GM12874 (cell line): Measurements from ENCODE around the gene MYL10.

Experiments
- CTCF ChIP-seq: IDR thresholded peaks from 2 replicates; pipeline ENCODE4 v1.5.1; 2011; ENCODE audit warnings: low read depth, mild to moderate bottlenecking, control low read depth, low read length, moderate library complexity; ENCODE audit not compliant: insufficient read depth

Gene MYL10

GRCh38 chr7:101586078-101586905, 42.8 kb downstream of the MYL10 start:
- no peak for TF ChIP-seq CTCF

- TF ChIP-seq CTCF: no peak
Measured at GRCh38 chr7:101582971-101583370, 46.1 kb downstream of the MYL10 start.

- no peak for TF ChIP-seq CTCF
Measured at GRCh38 chr7:101581891-101582290, 47.2 kb downstream of the MYL10 start.

GRCh38 chr7:101580596-101580995, 48.5 kb downstream of the MYL10 start:
- no peak for TF ChIP-seq CTCF

- no peak for TF ChIP-seq CTCF
Measured at GRCh38 chr7:101578552-101578951, 50.5 kb downstream of the MYL10 start.

GRCh38 chr7:101576998-101577397, 52.1 kb downstream of the MYL10 start:
- TF ChIP-seq CTCF: no peak

GRCh38 chr7:101575721-101576120, 53.4 kb downstream of the MYL10 start:
- TF ChIP-seq CTCF: no peak
